ENCODE data around the gene DNASE2B. TPM values are rescaled to one million over a fixed set of nuclear protein-coding genes. Genes with fewer than 3 reads are reported as not detected.

Gene DNASE2B
- total RNA-seq, 2 donors from 2014 or later, result 0.85 to 8.6 TPM

DNA sequence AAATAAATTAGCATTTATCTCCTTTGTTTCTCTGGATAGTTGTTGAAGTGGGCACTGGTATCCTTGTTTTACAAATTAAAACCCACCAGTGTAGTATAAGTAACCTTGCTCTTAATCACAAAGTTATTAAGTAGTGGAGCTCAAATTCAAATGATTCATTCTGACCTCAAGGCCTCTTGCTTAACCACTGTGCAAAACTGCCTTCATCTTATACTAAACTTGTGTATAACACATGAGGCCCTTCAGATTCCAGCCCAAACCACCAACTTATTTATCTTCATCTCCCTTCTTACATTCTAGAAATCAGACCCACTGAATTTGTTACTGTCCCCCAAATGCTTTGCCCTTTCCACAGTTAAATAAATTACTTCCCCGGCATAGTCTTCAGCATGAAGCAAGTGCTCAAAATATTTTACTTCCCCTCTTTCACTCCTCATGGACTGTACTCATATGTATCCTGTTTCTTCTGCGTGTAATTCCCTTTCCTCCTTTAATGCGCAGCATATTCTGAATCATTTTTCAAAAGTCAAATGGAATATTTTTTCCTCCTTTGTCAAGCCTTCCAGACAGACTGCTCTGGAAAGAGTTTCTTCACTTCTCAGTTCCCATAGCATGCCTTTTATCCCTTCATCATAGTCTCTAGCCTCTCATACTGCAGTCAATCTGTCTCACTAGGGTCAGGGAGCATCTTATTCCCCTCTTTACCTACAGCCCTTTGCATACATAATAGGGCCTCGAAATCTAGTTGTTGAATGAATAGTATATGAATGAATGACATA lies 19.0 kb upstream of the DNASE2B start:
- Histone ChIP-seq H3K4me3 (no peak overlapping the region), H3K27ac (no peak overlapping the region), H3K9me3 (no peaks in the 10 kb centered on the region), H3K27me3 (replicated peaks; ENCODE audit: insufficient read depth) (no peaks in the 10 kb centered on the region), H3K4me1 (replicated peaks) (no peaks in the 10 kb centered on the region), H3K36me3 (no peaks in the 10 kb centered on the region)
- TF ChIP-seq POLR2A (IDR thresholded peaks at IDR 0.05) (no peak), POLR2AphosphoS5 (IDR thresholded peaks at IDR 0.05) (no peak)
- TF ChIP-seq, protein P1, sequence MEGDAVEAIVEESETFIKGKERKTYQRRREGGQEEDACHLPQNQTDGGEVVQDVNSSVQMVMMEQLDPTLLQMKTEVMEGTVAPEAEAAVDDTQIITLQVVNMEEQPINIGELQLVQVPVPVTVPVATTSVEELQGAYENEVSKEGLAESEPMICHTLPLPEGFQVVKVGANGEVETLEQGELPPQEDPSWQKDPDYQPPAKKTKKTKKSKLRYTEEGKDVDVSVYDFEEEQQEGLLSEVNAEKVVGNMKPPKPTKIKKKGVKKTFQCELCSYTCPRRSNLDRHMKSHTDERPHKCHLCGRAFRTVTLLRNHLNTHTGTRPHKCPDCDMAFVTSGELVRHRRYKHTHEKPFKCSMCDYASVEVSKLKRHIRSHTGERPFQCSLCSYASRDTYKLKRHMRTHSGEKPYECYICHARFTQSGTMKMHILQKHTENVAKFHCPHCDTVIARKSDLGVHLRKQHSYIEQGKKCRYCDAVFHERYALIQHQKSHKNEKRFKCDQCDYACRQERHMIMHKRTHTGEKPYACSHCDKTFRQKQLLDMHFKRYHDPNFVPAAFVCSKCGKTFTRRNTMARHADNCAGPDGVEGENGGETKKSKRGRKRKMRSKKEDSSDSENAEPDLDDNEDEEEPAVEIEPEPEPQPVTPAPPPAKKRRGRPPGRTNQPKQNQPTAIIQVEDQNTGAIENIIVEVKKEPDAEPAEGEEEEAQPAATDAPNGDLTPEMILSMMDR (IDR thresholded peaks at IDR 0.05), result no peak
- whole genome bisulfite sequencing, result 91% methylated on average over 4 of the region's 4 CpGs
- no peak for DNase-seq (ENCODE audit: low spot score)
- intact Hi-C loops (cut with DNase I), result no loop called here

DNA sequence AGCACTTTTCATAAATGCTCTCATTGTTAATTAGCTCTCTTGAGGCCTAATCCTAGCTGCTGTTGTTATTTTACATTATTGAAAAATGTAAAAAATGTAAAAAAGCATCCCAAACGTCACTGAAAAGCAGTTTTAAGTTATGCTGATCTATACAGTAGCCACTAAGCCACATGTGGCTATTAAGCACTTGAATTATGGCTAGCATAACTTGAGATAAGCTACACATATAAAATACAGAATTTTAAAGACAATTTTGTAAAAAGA lies 18.4 kb upstream of the DNASE2B start:
- no peak overlapping the region for H3K4me3 ChIP-seq
- intact Hi-C loops (cut with DNase I), result no loop called here
- DNase-seq (ENCODE audit: low spot score), result no peak
- no peaks in the 10 kb centered on the region for H3K9me3 ChIP-seq
- no peak overlapping the region for H3K27ac ChIP-seq
- no peaks in the 10 kb centered on the region for H3K27me3 ChIP-seq (replicated peaks; ENCODE audit: insufficient read depth)
- no peaks in the 10 kb centered on the region for H3K4me1 ChIP-seq (replicated peaks)
- 76% methylated on average over 1 of the region's 1 CpG for WGBS
- TF ChIP-seq, protein P1 (IDR thresholded peaks at IDR 0.05), result no peak
- TF ChIP-seq POLR2A (IDR thresholded peaks at IDR 0.05) (no peak), POLR2AphosphoS5 (IDR thresholded peaks at IDR 0.05) (no peak)
- no peaks in the 10 kb centered on the region for H3K36me3 ChIP-seq

DNA sequence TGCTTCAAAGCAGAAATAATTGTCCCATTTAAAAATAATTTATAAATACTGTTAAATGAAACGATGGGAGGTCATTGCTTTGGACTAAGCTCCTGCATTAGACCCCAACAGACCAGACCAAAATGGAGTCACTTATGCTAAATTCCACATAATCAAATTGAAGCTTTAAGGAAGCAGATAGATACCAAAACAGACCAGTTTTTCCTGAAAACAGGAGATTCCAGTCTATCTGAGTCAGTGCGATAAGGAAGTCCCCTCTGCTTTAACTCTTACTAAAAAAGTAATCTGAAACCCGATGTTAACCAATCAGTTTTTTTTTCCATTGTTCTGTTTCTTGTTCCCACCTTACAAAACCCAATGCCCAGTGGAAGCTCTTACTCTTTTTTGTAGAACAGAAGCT lies 16.2 kb upstream of the DNASE2B start:
- H3K36me3 ChIP-seq, result no peaks in the 10 kb centered on the region
- no peak overlapping the region for H3K4me3 ChIP-seq
- H3K27me3 ChIP-seq (replicated peaks; ENCODE audit: insufficient read depth), result no peaks in the 10 kb centered on the region
- intact Hi-C loops (cut with DNase I), result no loop called here
- TF ChIP-seq POLR2AphosphoS5 (IDR thresholded peaks at IDR 0.05) (no peak), POLR2A (IDR thresholded peaks at IDR 0.05) (no peak)
- TF ChIP-seq, protein P1 (IDR thresholded peaks at IDR 0.05), result no peak
- no peaks in the 10 kb centered on the region for H3K4me1 ChIP-seq (replicated peaks)
- DNase-seq (ENCODE audit: low spot score), result no peak
- 67% methylated on average over 3 of the region's 3 CpGs for WGBS
- no peaks in the 10 kb centered on the region for H3K9me3 ChIP-seq
- no peak overlapping the region for H3K27ac ChIP-seq

DNA sequence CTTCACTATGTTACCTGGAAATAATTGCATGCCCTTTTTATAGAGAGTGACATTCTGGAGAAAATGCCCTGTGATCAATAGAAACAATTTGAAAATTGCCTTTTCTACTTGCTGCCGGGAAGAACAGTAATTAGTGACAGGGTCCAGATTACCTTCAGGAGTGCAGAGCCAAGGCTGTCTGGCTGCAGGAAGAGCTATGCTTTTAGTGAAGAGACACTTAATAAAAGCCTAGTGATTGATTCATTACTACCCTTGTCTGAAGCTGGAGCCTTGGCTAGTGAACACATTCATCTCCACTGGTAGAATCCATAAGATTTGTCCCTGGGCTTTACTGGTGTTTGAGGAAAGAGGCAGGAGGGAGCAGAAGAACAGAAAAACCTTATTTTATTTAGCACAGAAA lies 12.9 kb upstream of the DNASE2B start:
- Histone ChIP-seq H3K27me3 (replicated peaks; ENCODE audit: insufficient read depth) (no peaks in the 10 kb centered on the region), H3K4me1 (replicated peaks) (no peaks in the 10 kb centered on the region), H3K36me3 (no peaks in the 10 kb centered on the region), H3K27ac (no peak overlapping the region), H3K9me3 (no peaks in the 10 kb centered on the region), H3K4me3 (no peak overlapping the region)
- 63% methylated on average over 1 of the region's 1 CpG for WGBS
- intact Hi-C loops (cut with DNase I), result no loop called here
- no peak for DNase-seq (ENCODE audit: low spot score)
- no peak for TF ChIP-seq POLR2A (IDR thresholded peaks at IDR 0.05)
- no peak for TF ChIP-seq POLR2AphosphoS5 (IDR thresholded peaks at IDR 0.05)
- TF ChIP-seq, protein P1 (IDR thresholded peaks at IDR 0.05), result no peak

DNA sequence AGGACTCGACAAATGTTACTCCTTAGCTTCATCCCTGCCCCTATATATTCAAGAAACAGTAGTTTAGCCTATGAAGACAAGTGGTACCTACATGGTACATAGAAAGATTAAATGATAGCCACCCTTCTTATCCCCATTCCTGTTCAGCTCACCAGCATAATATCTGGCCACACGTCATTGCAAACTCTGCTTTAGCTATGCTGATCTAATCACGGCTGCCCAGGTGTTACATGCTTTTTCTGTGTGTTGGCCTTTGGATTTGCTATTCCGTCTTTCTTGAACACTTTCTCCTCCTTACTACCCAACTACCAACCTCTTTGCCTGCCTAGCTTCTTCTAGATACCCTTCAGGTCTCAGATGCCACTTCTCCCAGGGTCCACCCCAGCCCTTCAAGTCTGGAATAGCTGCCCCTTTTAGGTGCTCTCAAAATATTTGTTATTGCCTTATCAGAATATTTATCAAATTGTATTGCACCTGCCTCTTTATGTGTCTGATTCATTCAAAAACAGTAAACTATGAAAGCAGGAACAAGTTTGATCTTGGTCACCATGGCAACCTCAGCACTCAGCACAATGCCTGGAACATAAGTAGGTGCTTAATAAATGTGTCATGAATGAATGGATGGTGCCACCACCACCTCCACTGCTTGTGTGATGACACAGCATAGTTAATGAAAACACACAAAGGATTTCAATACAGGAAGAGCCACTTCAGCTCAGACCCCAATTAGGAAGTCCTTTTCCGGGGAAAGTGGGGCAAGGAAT lies 11.4 kb upstream of the DNASE2B start:
- Histone ChIP-seq H3K27ac (no peak overlapping the region), H3K4me3 (no peak overlapping the region), H3K4me1 (replicated peaks) (no peaks in the 10 kb centered on the region), H3K27me3 (replicated peaks; ENCODE audit: insufficient read depth) (no peaks in the 10 kb centered on the region), H3K9me3 (no peaks in the 10 kb centered on the region), H3K36me3 (no peaks in the 10 kb centered on the region)
- 90% methylated on average over 5 of the region's 5 CpGs for WGBS
- no peak for TF ChIP-seq POLR2A (IDR thresholded peaks at IDR 0.05)
- TF ChIP-seq, protein P1 (IDR thresholded peaks at IDR 0.05), result no peak
- no peak for TF ChIP-seq POLR2AphosphoS5 (IDR thresholded peaks at IDR 0.05)
- DNase-seq (ENCODE audit: low spot score), result no peak
- intact Hi-C loops (cut with DNase I), result no loop called here

Data from prostate gland (tissue), 2 donors.